Measurements from ENCODE around the gene LRIG1. TPM values are rescaled to one million over a fixed set of nuclear protein-coding genes. Genes with fewer than 3 reads are reported as not detected.
A peak's percentile ranks its signal among the peaks of the same experiment; 100 is the strongest.

The LRIG1 gene
- total and polyA plus RNA-seq, 9 of the 15 experiments (the other 6 are each of a cell fraction or from before 2014, with no cell fraction given): 0.05 to 0.38 (median 0.13) TPM; not detected in 3

GRCh38 chr3:66426135-66426534 lies 74.7 kb downstream of the LRIG1 start:
- TF ChIP-seq SOX6 (IDR thresholded peaks at IDR 0.05) (no peak), ZBTB40 (IDR thresholded peaks at IDR 0.05) (peak; percentile 78), ZBTB40 (CRISPR knock-in tag; IDR thresholded peaks at IDR 0.05) (no peak)
- H3K27me3 ChIP-seq (ENCODE audit: control insufficient read depth in 2 of 2, insufficient read depth in 2 of 2, low read length in 2 of 2): peaks cover 4 to 19% of the 10 kb centered on the region in 2 experiments; a peak in 3 of 5 replicates
- ChIA-PET POLR2A (no interaction called here), CTCF (ENCODE audit: low intra/inter-chr PET ratio) (no interaction called here)
- H3K36me3 ChIP-seq (ENCODE audit: control insufficient read depth, insufficient read depth, low read length): no peaks in the 10 kb centered on the region
- ATAC-seq: no peak
- intact Hi-C loops (cut with micrococcal nuclease) (no loop called here), in situ Hi-C loops (cut with MboI) (no loop called here)
- DNase-seq (ENCODE audit: extremely low read depth in 1 of 4, low spot score in 3 of 4): no peak
- H3K9ac ChIP-seq (ENCODE audit: insufficient read depth in 1 of 2, low read depth in 2 of 2, low read length in 2 of 2): no peak overlapping the region
- H4K20me1 ChIP-seq (replicated peaks; ENCODE audit: control insufficient read depth, insufficient read depth, low read length): no peaks in the 10 kb centered on the region; the same call in 1 of the 2 replicates
- no peak overlapping the region for H2AFZ ChIP-seq (ENCODE audit: low read depth, low read length)
- no peak for FAIRE-seq
- H3K4me1 ChIP-seq (replicated peaks in 1 of 2; ENCODE audit: control insufficient read depth in 2 of 2, insufficient read depth in 2 of 2, low read length in 2 of 2): no peaks in the 10 kb centered on the region
- 0% methylated on average over 1 of the region's 1 CpG for WGBS (ENCODE audit: insufficient coverage, low coverage, missing lambda C conversion rate)
- H3K4me2 ChIP-seq (ENCODE audit: insufficient read depth, low read length): no peak overlapping the region
- BruUV-seq (replicated peaks): no TSS peak
- no peaks in the 10 kb centered on the region for H3K9me1 ChIP-seq (ENCODE audit: control insufficient read depth, insufficient read depth, low read length)
- no peaks in the 10 kb centered on the region for H3K9me3 ChIP-seq (replicated peaks; ENCODE audit: control insufficient read depth, insufficient read depth, low read depth, low read length)
- no peak overlapping the region for H3K27ac ChIP-seq (ENCODE audit: extremely low read depth, low read depth, low read length)
- H3K4me3 ChIP-seq: no peak overlapping the region
- no peaks in the 10 kb centered on the region for H3K79me2 ChIP-seq (ENCODE audit: control insufficient read depth, insufficient read depth, low read length)
